Mesenteric fat pad (tissue), 1 donor: ENCODE measurements around the gene CACNA2D2. TPM values are rescaled to one million over a fixed set of nuclear protein-coding genes. Genes with fewer than 3 reads are reported as not detected.

ENCODE experiments used
- DNase-seq: peaks from one replicate; pipeline ENCODE4 v3.0.0-alpha.2; 2020; ENCODE audit warnings: low spot score
- long read RNA-seq: library from polyadenylated mRNA; unstranded; transcript quantifications from one replicate; pipeline ENCODE4 v2.0.0, GENCODE V29; 2020
- total RNA-seq: library from RNA; stranded (reverse); fragmentation: NEBNext Ultra II Directional; extraction: Animal tissue kit (Norgen Biotek cat#: 25700); gene quantifications from one replicate; pipeline ENCODE4 v1.2.1, GENCODE V29; 2021
- donor health status: DM: yes; HTN: yes; CAD: no.

The CACNA2D2 gene
- total RNA-seq: 0.45 TPM
- long read RNA-seq: 0 reads

DNA sequence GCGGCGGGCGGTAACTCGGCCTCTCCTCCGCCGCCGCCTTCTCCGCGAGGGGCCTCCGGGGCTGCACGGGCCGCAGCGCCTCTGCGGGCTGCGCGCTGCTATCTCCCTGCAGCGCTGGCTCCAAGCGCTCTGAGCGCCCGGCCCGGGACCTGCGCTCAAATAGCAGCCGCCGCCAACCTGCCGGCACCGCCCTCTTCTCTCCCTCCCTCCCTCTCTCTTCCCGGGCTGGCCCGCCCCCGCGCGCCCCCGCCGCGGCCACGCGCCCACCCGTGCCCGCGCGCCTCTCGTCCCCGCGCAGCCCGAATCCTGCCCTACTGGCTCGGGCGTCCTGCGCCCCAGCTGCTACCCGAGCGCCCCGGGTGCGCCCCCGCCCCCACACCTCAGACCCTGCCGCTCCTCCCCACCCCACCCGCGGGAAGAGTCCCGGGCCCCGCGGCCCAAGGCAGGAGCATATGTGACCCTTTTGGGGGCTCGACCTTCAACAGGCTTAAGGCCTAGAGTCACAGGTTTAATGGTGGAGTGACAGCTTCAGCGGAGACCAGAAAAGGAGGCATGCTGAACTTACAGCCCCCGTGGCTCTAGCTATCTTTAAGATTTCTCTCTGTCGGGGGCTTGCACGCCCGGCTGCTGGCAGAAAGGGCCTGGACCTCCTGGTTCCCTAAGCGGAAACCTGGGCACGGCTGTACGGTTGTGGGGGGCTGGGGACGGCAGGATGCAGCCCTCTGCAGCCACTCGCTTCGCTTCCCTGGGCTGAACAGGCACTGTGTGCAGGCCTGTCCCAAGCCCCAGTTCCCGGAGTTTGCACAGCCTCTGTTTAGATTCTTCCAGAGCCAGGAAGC, at the start of gene CACNA2D2:
Gene CACNA2D2, minus strand, starts transcription at position 131 of the 839 bp plus-strand sequence. CDS start 211 bp downstream, outside the sequence.
- no peak for DNase-seq

- DNase-seq: no peak
Observed at GRCh38 chr3:50552598-50552997, 49.2 kb upstream of the CACNA2D2 start.

GRCh38 chr3:50551681-50552435, 48.4 kb upstream of the CACNA2D2 start:
- DNase-seq: no peak

- no peak for DNase-seq
Observed at GRCh38 chr3:50551054-50551659, 47.7 kb upstream of the CACNA2D2 start.

DNA sequence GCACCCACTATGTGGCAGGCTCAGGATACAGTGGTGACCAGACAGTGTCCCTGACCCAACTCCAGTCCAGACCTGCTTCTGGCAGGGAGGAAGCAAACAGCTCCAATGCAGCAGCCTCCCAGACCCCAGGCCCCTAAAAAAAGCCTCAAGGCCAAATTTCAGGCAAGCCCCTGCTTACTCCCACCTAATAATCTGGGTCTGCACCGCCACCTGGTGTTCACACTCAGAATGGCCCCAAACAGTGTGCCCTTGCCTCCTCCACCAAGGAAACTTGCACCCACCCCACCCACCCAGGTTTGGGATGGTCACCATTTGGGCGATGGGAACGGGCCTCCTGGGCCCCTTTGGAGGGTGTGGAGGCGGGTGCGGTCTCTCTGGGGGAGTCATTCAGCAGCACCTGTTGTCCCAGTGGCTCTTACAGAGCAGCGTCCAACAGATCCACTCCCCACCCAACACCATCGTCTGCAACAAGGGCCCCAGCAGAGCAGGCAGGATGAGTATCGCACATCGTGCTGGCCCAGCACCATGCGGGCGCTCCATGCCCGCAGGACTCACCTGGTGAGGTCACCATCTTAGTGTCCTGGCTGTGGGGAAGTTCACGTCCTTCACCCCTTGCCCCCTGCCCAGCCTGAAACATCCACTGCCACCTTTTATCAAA, 46.8 kb upstream of the CACNA2D2 start:
- DNase-seq: no peak

- no peak for DNase-seq
Observed at GRCh38 chr3:50549226-50549625, 45.8 kb upstream of the CACNA2D2 start.

- no peak for DNase-seq
Observed at GRCh38 chr3:50545781-50546180, 42.3 kb upstream of the CACNA2D2 start.

GRCh38 chr3:50542177-50543034, 39.0 kb upstream of the CACNA2D2 start:
- no peak for DNase-seq

DNA sequence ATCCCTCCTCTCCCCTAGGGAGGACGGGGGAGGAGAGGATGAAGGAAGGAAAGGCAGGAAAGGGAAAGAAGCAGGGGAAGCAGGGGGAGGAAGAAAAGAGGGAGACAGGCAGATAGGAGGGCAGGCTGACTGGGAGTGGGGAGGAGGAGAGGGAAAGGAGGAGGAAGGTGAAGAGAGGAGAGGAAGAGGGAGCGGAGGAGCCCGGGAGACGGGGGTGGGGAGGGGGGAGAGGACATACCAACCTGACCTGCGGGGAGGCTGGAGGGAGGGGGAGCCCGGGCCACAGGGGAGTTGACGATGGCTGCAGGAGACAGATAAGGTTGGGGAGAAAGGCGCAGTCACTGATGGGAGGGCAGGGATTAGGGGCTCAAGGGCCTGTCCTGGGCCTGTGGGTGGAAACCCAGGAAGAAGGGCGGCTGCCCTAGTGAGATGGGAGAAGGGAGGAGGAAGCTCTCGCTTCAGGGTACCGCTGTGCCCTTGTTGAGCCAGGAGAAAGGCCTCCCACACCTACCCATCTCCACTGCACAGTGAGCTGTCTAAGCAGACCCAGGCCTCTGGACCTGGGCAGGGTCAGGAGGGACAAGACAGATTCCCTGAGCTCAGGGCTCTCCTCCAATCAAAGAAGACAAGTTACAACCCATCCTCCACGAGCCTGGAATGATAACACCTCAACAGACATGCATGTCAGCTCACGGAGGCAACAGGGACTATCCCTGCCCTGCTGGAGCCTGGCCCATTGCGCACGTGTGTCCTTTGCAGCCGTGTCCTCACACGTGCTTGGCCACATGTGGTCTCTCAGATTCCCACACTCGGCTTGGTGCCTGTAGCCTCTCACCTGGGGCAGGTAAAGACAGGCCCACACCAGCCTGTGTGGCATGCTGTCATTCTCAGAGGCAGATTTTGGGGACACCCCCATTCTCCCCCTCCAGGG, 36.2 kb upstream of the CACNA2D2 start:
- no peak for DNase-seq

DNA sequence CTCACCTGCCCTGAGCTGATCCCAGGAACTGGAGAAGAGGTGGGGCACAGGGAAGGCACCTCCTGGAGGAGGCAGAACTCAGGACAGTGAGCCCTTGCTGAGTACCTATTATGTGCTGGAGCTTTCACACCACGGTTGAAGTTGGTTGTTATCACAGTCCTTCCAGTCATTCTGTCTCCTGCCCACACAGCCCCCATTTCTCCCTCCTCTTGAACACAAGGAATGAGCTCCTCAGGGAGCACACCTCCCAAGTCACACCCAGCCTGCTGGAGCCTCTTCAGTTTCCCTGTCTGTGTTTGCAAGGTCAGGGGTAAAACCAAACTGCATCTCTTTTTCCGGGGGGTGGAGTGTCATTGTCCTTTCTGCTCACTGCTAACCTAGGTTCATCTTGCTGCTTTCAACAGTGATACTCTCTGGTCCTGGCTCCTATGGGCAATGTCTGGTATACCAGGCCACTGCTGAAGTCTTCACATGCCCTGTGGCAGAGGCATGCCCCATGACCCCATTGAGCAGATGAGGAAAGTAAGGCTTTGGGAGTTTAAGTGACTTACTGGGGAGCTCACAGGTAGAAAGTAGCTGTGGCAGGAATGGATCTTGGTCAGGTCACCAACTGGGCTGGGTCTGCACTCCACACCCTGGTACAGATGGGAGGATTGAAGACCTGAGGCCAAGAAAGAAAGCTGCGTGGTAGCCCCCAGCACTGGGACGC, 34.1 kb upstream of the CACNA2D2 start:
- no peak for DNase-seq

GRCh38 chr3:50536471-50537180, 33.2 kb upstream of the CACNA2D2 start:
- no peak for DNase-seq

GRCh38 chr3:50534681-50535330, 31.4 kb upstream of the CACNA2D2 start:
- no peak for DNase-seq

GRCh38 chr3:50533807-50534461, 30.5 kb upstream of the CACNA2D2 start:
- DNase-seq: no peak

- no peak for DNase-seq
Observed at GRCh38 chr3:50533316-50533715, 29.9 kb upstream of the CACNA2D2 start.

DNA sequence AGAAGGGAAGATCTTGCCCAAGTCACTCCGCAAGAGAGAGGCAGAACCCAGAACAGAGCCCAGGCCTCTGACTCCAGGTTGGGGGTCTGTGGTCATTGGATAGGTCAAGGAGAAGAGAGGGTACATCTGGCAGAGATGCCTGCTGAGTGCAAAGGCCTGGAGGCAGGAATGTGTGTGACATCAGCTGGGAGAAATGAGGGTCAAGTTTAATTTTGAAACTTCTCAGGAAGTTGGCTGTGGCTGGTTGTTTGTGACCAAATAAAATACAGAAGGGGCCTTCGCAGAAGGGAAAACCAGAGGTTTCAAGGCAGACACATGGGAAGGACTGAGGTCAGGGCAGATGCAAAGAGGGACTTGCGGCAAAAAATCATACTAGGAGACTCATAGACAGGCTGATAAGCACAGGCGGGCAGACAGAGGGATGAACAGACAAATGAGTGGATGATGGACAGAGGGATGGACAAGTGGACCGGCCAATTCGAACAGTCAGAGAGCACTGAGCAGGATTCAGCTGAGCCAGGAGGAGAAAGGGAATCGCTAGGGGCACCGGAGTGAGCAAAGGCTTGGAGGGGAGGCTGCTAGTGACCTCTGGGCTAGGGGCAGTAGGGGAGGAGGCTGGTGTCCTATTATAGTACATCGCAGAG, 28.8 kb upstream of the CACNA2D2 start:
- DNase-seq: no peak

- DNase-seq: no peak
Observed at GRCh38 chr3:50531201-50531600, 27.8 kb upstream of the CACNA2D2 start.
